Stimulated activated CD4-positive, alpha-beta T cell treated with anti-CD3 and anti-CD28 coated beads, Interleukin-2, amount 100 ng/mL, for 4 hours (primary cell): Measurements from ENCODE around the gene CHSY1.

Experiments
- DNase-seq: peaks from one replicate; pipeline ENCODE4 v3.0.0-alpha.2; 2020; ENCODE audit warnings: low read depth

CHSY1 gene

DNA sequence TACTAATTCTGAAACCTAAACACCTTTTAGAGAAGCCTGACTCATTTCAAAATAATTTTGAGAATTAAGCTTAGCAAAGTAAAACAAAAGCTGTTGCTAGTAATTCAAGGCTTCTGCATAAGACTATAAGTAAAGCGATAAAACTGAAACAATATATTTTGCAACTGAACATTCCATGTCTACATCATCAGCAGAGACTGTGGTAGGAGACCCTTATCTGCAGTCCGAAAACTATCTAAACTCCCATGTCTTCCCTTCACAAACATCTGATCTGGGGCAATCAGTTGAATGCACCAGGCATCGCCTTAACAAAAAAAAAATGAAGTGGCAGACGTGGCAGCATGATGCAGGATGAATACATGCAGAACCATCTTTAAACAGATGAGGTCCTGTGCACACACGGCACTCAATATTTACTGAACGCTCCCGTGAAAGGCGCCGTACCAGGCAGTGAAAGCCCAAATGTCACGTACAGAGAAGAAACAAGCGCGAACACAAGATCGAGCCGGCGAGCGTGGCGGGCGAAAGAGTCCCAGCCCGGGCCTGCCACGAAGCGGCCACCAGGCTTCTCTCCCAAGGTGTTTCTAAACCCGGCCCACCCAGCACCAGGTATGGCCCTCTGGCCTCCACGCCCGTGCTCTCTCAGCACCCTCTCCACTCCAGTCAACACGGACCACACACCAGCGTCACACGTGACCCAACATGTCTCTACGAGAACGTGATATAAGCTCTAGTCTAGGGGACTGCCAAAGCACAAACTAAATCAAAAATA lies 63.0 kb downstream of the CHSY1 start:
- DNase-seq = no peak

DNA sequence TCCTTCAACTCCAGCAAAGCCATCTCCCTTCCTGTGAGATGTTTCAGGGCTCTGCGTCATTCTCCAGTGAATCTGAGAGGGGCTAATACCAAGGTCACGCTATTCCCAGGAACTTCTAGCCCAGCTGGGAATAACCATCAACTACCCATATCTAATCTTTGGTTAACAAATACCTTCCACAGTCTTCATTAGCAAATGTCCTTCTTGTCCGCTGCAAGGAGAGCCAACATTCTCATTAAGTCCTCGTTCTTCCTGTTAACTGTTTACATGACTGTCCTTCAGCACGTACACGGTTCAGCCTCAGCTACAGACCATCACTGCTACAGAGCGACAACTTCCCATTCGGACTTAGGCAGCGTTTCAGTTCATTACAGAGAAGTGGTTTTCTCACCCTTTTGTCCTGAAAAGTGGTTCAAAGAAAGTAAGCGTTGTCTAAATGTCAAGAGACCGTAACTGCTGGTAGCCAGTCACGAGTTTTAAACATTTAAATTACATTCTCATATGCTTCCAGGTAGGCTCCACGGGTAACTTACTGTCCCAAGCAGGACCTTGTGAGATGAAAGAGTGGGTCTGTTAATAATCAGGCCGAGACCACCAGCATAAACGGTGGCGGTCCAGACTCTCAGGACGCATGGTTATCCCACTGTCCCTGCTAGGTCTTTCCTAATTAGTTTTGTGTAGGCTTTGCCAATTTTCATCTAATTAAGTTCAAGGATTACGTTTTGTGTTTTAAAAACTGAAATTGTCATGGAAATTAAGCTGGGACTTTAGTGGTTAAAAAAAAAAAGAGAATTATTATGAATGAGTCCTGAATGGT lies 63.8 kb downstream of the CHSY1 start:
- no peak for DNase-seq

DNA sequence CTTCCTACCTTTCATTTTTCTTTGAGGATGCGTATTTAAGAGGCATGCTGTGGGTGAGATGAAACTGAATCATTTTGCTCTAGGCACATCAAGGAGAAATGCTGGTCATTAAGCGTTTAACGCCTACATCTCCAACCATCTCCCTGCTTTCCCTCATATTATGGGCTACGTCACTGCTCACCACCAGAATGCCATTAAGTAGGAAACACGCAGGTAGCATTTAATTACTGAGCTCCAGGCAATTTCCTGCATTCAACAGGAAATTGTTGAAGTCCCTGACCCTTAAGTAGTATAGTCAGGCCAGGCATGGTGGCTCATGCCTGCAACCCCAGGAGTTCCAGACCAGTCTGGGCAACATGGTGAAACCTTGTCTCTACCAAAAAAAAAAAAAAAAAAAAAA lies 66.1 kb downstream of the CHSY1 start:
- no peak for DNase-seq

DNA sequence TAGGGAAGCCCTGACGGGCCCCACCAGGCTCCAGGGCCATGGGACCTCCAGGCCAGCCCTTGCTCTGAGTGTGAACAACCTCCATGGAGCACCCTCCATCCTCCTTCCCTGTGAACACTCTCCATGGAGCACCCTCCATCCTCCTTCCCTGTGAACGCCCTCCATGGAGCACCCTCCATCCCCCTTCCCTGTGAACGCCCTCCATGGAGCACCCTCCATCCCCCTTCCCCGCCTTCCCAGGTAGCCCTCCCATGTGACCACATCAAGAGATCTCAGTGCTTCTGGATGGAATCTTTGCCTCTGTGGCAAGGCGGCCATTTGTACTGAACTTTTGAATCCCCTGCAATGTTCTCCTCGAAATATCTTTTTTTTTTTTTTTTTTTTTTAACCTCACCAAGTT lies 66.5 kb downstream of the CHSY1 start:
- DNase-seq = no peak

DNA sequence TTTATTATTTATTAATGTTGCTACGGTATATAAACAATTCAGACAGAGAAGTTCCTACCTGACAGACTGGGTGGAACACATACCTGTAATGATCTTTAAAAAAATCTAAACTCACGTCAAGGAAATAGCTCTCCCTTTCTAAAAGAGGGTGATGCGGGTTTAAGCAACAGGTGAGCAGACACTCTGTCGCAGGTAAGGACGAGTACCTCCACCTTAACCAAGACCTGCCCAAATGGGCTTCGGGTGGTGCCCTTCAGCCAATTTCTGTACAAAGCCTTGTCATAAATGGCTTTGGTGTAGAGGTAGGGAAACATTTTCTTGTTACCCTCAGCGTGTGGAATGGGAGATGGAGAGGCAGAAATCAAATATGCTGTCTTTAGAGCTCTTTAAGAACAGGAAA lies 67.0 kb downstream of the CHSY1 start:
- no peak for DNase-seq

DNA sequence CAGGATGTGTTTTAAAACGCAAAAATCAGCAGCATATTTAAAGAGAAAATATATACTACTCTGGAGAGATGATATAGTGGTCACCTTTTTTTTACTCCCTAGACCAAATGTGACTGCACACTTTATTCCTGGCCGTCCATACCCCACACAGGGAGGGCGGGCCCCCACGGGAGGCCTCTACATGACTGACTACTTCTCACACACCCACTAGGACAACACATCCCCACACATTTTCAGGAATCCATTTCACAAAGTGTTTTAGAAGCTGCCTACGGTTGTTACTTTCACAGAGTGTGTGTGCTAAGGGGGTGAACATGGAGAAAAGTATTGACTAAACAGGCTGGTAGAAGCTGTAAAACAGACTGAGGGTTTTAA lies 67.9 kb downstream of the CHSY1 start:
- DNase-seq = no peak

DNA sequence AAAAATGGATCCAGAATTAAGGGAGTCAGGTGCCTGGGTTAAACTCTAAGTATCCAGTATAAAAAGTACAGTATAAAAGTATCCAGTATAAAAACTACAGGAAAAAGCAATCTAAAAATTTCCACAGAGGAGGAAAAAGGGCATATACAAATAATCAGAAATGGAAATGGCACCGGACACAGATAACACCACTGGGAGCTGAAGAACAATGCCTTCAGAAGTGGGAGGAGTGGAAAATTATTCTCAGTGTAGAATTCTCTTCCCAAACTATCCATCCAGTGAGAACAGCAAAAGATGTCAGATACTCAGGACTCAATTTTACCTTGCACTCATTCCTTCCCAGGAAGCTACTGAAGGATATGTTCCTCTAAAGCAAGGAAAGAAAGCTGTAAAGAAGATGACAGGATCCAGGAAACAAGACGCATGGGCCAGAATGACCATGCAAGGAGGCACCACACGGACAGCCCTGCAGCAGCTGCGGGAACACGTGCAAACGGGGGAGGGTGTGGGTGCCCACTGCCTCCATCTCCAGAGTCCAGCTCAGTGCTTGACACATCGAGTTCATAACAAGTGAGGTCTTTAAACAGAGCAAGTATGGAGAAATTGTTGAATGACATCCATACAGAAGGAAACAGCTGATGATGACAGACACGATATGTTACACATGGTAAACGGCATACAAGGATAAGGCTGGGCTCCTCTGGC lies 68.5 kb downstream of the CHSY1 start:
- no peak for DNase-seq

DNA sequence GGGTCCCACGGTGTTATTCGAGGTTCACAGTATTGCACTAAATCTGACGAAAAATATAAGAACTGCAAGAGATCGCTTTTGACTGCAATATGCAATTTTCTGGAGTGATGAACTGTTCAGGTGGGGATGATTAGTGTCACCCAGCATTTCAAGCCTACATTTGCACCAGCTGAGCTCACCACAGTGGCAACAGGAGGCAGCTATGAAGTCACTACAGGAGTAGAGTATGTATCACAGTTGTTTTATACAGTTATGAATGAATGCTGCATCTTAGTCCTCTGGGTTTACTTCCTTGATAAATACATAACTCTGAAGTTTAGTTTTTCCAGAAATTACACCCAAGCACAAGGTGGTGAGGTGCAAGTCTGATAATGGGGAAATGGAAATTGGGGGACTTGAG lies 69.6 kb downstream of the CHSY1 start:
- no peak for DNase-seq

DNA sequence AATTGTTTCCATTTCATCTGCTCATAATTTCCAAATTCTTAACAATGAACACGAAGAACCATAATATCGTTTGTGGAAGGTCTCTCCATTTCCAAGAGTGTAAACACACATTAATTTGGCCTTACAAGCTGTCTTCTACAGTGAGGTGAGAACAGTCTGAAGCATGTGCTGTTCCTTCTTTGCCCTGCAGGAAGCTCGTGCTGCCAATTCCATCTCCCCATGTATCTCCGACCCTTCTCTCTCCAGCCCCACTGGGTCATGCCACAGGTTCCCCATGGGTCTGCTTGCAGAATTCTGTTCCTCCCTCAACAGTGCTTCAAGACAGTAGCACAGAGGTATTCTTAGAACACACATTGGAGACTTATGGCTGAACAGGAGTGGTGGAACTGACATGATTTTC lies 70.5 kb downstream of the CHSY1 start:
- DNase-seq = no peak

DNA sequence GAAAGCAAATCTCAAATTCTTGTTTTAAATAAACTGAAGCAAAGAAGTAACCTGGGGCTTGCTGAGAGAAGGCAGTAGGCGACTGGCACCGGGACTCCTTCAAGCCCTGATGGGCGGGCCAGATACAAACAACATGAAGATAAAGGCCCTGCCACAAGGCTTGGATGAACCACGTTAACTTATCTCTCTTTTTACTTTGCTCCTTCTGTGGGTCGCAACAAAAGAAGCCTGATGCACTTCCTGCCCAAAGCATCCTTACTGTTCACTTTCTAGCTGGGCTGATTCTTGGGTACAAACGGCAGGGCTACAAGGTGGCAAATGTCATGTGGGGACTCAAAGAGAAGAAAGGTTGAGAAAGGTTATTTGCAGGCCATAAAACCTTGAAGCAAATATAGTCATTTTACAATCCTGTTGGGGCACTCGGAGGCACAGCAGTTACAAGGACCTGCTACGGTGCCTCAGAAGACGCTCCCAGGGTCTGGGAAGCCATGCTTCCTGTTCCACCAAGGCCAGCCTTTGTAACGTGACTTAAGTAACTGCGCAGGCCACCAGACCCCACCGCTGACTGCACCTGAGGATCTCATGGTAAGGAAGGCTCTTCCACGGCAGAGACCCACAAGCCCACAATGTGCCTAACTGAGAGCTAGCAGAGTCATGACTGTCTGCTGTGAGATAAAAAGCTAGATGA lies 71.1 kb downstream of the CHSY1 start:
- DNase-seq = no peak

DNA sequence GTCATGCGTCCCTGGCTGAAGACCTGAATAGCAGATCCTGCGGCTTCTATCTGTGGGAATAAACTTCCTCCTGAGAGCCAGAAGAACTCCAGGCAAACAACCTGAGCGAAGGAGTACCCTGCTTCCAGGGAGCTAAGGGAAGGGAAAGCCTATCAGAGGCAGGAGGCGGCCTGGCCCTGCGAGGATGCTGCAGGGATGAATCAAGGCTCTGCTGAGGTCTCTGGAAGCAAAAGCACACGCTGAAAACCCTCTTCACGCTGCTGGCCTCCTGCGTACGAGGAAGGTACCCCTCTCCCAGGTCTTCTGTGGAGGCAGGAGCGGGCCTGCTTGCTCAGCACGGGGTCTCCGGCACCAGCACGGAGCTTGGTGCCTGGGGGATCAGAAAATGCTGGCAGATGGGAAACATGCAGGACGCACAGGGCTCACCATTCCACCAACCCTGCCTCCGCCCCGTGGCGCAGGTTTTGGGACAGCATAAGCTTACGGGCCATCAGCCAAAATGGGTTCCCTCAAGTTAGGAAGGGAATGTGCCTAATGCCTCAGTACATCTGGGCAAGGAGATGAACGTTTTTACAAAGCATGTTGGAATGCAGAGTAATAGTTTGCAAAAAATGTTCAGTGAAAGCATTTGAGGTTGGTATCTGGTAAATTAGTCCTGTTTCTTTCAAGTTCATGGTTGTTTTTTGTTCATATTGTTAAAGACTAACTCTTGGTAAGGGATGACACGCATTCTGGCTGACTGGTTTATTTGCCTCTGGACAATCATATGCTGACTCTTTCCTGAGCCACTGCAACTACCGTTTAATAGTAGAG lies 72.3 kb downstream of the CHSY1 start:
- DNase-seq = no peak

DNA sequence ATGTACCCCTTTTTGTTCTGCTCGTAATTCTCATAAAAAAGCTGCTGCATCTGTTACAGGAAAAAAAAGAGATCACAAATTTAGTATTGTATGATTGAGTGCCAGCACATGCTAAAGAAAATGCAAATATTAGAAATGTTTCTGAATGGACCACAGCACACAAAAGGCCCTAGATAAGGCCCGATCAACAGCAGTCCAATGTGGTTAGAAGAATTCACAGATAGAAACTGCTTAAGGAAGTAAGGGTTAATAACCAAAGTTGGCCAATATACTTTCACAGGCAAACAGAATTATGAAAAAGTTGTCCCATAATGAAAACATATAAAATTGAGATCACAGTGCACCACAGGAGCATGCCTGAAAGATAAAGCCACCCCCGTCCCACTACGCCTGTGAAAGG lies 72.9 kb downstream of the CHSY1 start:
- no peak for DNase-seq

DNA sequence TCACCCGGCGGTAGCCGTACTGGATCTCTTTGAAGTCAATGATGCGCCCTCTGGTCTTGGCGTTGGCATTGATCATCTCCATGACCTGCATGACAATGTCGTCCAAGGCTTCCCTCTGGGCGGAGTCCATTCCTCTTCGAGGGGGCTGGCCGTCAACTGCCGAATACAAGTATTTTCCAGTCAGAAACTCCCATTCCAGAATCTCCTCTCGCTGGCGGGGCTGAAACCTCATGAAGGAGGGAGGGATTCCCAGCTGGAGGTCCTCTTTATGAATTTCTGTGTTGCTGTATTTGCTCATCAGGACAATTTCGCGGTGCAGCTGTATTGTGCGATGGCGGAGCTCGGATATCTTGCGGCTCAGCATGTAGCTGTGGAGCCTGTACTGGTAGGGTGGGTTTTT lies 73.4 kb downstream of the CHSY1 start:
- no peak for DNase-seq

DNA sequence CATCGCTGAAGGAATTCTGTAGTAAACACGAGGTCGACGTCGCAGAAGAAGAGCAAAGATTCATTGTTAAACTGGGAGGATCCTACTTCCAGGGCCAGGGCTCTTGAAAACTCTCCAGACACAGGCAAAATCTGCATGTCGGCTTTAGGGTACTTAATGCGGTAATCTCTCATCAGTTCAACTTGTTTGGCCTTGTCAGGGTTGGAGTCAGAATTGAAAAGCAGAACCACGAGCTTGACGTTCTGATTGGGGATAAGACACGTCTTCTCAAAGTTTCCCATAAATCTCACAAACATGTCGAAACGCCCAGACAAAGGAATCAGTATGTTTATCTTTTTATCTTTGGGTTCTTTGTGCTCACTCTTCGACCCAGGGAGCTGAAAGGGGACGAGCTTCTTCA lies 74.0 kb downstream of the CHSY1 start:
- no peak for DNase-seq

DNA sequence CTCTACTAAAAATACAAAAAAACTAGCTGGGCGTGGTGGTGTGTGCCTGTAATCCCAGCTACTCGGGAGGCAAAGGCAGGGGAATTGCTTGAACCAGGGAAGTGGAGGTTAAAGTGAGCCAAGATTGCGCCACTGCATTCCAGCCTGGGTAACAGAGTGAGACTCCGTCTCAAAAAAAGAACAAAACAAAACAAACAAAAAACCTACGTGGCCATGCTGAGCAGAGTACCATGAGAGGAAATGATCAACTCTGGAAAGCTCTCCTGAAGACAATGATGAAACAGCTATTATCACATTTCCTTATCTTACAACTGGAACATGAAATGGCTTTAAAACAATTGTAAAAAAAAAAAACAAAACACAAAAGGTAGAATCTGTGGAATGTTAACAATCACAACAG lies 75.2 kb downstream of the CHSY1 start:
- no peak for DNase-seq

DNA sequence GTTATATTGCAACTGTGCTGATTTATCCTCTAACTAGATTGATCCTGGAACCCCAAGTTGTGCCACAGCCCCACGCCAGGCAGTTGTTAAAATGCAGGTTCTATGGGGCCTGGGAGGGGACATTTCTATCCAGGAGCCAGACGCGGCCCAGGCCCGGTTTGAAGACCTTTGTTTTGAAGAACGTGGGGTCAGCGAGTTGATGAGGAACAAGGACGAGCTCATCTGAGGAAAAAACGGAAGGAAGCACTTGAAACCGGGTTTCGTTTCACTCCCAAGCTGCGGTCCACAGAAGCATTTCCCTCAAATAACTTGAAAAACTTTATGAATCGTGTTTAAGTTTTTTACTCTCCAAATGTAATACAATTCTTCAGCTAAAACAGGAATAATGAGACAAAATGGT lies 76.4 kb downstream of the CHSY1 start:
- no peak for DNase-seq

DNA sequence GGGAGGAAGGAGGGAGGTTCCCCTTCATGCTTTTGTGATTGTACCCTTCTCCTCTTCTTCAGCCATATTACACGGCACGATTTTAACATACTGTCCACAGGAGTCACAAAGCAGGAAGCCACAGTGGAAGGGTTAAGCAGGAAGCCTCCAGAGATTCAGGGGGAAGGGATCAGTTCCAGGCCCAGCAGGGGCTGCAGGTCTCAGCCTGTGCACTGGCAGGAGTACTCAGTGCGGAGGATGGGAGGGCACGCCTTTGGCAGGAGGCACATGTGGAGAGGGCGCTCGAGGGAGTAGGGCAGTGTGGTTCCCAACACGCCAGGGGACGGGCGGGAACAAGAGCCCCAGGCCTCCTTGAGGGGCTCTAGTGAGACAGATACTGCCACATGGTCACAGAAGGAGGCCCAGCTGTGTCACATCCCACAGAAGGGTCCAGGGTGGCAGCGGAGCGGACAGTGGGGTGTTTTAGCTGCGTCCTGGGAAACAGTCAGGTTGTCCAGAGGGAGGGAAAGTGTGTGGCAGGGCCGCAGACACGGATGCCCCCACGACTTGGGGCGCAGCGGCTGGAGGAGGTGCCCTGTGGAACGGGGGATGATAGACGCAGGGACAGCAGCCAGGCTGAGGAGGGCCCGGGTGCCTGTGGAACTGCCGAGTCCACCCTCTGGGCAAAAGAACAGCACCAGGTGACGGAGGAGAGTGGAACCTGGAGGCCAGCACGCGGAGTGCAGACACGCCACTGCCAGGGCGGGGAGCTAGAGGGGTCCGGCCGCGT lies 77.5 kb downstream of the CHSY1 start:
- no peak for DNase-seq

DNA sequence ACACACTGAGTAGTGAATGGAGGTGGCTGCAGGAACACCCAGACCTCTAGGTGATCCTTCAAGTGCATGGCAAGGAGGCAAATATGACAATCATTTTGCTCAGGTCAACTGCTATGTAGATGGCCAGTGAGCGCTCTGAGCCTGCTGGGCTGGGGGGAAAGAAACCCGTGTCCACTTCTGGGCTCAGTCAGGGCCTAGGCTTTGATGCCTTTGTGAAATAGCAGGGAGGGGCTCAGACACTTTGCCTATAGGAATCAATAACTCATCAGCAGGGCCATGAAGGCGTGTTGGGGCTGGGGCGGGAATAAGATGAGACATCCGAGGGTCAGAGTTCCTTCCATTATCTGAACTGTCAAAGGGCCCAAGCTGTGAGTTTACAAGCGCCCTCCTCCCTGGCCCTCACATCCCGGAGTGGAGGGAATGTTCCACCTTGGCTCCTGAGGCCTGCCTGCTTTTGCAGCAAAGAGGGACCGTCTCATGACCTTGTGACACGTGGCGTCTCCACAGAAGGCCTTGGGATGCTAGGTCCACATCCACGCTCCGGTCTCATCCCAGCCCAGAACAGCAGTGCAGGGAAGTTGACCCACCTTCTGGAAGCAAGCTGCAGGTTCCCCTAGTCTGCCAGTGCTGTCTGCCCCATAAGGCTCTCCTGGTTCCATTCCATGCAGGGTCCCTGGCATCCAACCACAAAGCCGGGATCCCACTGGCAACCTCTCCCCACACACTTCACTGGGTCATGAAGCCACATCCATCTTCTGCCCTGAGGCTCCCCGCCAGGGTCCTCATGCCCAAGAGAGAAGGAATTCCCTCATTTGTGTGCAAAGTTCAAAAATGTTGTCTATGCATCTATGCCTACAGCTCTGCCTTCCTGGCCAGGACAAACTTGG lies 78.4 kb downstream of the CHSY1 start:
- no peak for DNase-seq

DNA sequence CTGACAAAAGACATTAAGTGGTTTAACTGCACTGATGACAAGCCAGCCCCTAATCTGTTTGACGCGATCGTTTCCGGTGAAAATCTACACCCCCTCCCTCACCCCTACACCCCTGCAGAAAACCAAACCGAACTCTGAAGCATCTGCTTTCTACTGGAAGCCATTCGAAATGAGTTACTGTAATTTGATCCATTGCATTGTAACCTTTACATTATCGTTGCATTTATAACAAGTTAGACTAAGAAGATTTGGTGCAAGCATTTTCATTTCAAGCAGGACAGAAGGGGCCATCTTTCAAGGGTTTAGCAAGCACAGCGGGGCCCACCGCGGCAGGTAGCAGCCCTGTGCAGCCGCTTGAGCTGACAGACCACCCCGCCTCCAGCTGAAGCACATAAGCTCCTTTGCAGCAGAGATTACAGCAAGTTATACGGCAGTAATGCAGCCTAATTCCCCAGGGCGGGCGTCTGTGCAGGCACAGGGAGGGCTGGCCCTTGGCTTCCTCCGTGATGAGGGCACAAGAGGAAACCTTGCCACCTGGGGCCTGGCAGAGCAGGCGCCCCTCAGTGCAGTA lies 79.3 kb downstream of the CHSY1 start:
- DNase-seq = no peak
